HepG2 (cell line): ENCODE results near the gene ADD2. TPM values are rescaled to one million over a fixed set of nuclear protein-coding genes. Genes with fewer than 3 reads are reported as not detected.

Source experiments
- ATAC-seq: fragments of 200-7000 bp; cut with Tn5 transposase; 3 replicates; pipeline ENCODE4 v1.9.1; 2020; ENCODE audit warnings: mild to moderate bottlenecking, moderate library complexity
- BruUV-seq: library from RNA; stranded (reverse); fragments of 400-500 nt; replicated peaks from 2 replicates; lab custom pipeline; 2021; lab: Mats Ljungman, UMichigan
- CTCF ChIA-PET: fragments of 300-600 bp; formaldehyde crosslinking; extraction: SDS; loops from one replicate; lab custom pipeline; 2021; ENCODE audit warnings: low total read pairs, inconsistent platforms, low intra/inter-chr PET ratio; lab: Yijun Ruan, JAX
- POLR2A ChIA-PET: fragments of 350-600 bp; sonication (Branson Sonifier 250); formaldehyde crosslinking; loops from one replicate; lab custom pipeline; 2020; ENCODE audit warnings: antibody characterized with exemption, inconsistent platforms; lab: Yijun Ruan, JAX
- DNase-seq: peaks from one replicate; pipeline ENCODE4 v3.0.0-alpha.2; 2015; ENCODE audit warnings: low spot score
- FAIRE-seq: peaks from 3 replicates; lab custom pipeline; 2011; peaks lifted over from hg19 to GRCh38; lab: Jason Lieb, UNC
- H2AFZ ChIP-seq: one replicate; pipeline ENCODE4 v1.6.1; 2011; ENCODE audit warnings: low read length, inconsistent platforms
- H3K27ac ChIP-seq: fragments of 300-600 bp; 3 replicates; pipeline ENCODE4 v1.8.0; 2011; ENCODE audit warnings: mixed run types, mild to moderate bottlenecking, mixed read lengths, low read length, inconsistent platforms; ENCODE audit not compliant: insufficient read depth; ENCODE audit errors: extremely low read length
- H3K27me3 ChIP-seq, 2 experiments: fragments of 200-600 bp in 1 of 2; 2 replicates in 1 of 2; 3 replicates in 1 of 2; pipeline versions ENCODE4 v1.6.0 to v1.8.0; 2011; ENCODE audit warnings: low read length in 2 of 2, mild to moderate bottlenecking in 2 of 2, moderate library complexity in 2 of 2, inconsistent platforms in 1 of 2; ENCODE audit not compliant: insufficient read depth in 2 of 2, control insufficient read depth in 1 of 2
- H3K36me3 ChIP-seq, 2 experiments: fragments of 200-600 bp in 1 of 2; replicated peaks in 1 of 2; 2 replicates in 1 of 2; 3 replicates in 1 of 2; pipeline versions ENCODE4 v1.5.1 to v1.8.0; 2011; ENCODE audit warnings: low read length in 2 of 2, inconsistent platforms in 1 of 2; ENCODE audit not compliant: insufficient read depth in 2 of 2, control insufficient read depth in 1 of 2
- H3K4me1 ChIP-seq: 2 replicates; pipeline ENCODE4 v1.5.1; 2012; ENCODE audit warnings: low read length, inconsistent platforms; ENCODE audit not compliant: insufficient read depth
- H3K4me2 ChIP-seq: 2 replicates; pipeline ENCODE4 v1.6.0; 2011; ENCODE audit warnings: low read depth, low read length, inconsistent platforms
- H3K4me3 ChIP-seq, 3 experiments: fragments of 200-600 bp in 1 of 3; sonication (generic), shearing (Covaris generic) in 1 of 3; replicated peaks in 1 of 3; 2 replicates each; pipeline ENCODE4 v1.5.1; 2011 to 2016; ENCODE audit warnings: low read length in 3 of 3, inconsistent platforms in 2 of 3, low read depth in 2 of 3, mild to moderate bottlenecking in 2 of 3, control low read depth in 1 of 3, mixed read lengths in 1 of 3; ENCODE audit not compliant: insufficient read depth in 1 of 3
- H3K79me2 ChIP-seq: one replicate; pipeline ENCODE4 v1.6.1; 2011; ENCODE audit warnings: low read length, inconsistent platforms; ENCODE audit not compliant: insufficient read depth
- H3K9ac ChIP-seq: 2 replicates; pipeline ENCODE4 v1.6.0; 2011; ENCODE audit warnings: mild to moderate bottlenecking, low read depth, low read length, inconsistent platforms; ENCODE audit not compliant: insufficient read depth
- H3K9me3 ChIP-seq: 2 replicates; pipeline ENCODE4 v1.5.1; 2012; ENCODE audit warnings: mild to moderate bottlenecking, low read length
- H4K20me1 ChIP-seq: 2 replicates; pipeline ENCODE4 v1.6.0; 2011; ENCODE audit warnings: inconsistent platforms, mild to moderate bottlenecking, low read length, moderate library complexity; ENCODE audit not compliant: insufficient read depth
- AHR ChIP-seq: IDR thresholded peaks from 2 replicates; pipeline ENCODE4 v1.6.1; 2018; ENCODE audit warnings: missing genetic modification reagents, missing compliant biosample characterization
- EED ChIP-seq: sonication (generic); formaldehyde crosslinking; IDR thresholded peaks from 2 replicates; pipeline ENCODE4 v1.5.0; 2020; ENCODE audit warnings: mild to moderate bottlenecking, missing genetic modification reagents
- FOXK1 ChIP-seq: sonication (generic); formaldehyde crosslinking; IDR thresholded peaks from 2 replicates; pipeline ENCODE4 v1.4.0; 2020; ENCODE audit warnings: low read depth, missing genetic modification reagents, borderline replicate concordance
- HDAC6 ChIP-seq: fragments of 200-600 bp; sonication (generic); IDR thresholded peaks from 2 replicates; pipeline ENCODE4 v1.7.0; 2017; ENCODE audit warnings: mild to moderate bottlenecking, antibody characterized with exemption, low read length, low read depth
- HNRNPUL1 ChIP-seq: fragments of 200-400 bp; formaldehyde crosslinking; IDR thresholded peaks from 2 replicates; pipeline ENCODE4 v1.6.1; 2017; ENCODE audit warnings: low read depth, mild to moderate bottlenecking, low read length, moderate library complexity
- MLX ChIP-seq: IDR thresholded peaks from 2 replicates; pipeline ENCODE4 v1.6.1; 2016
- NCOR1 ChIP-seq: fragments of 200-600 bp; sonication (generic); IDR thresholded peaks from 2 replicates; pipeline ENCODE4 v1.7.0; 2017; ENCODE audit warnings: antibody characterized with exemption, low read length, borderline replicate concordance
- ONECUT2 ChIP-seq: sonication (generic); formaldehyde crosslinking; IDR thresholded peaks from 2 replicates; pipeline ENCODE4 v1.4.0; 2020; ENCODE audit warnings: missing genetic modification reagents
- RFX3 ChIP-seq: IDR thresholded peaks from 2 replicates; pipeline ENCODE4 v1.6.1; 2016; ENCODE audit warnings: missing biosample characterization, missing genetic modification reagents
- SETDB1 ChIP-seq: sonication (generic); formaldehyde crosslinking; IDR thresholded peaks from 2 replicates; pipeline ENCODE4 v1.5.1; 2020; ENCODE audit warnings: missing genetic modification reagents, mild to moderate bottlenecking, borderline replicate concordance
- YEATS4 ChIP-seq: sonication (generic); formaldehyde crosslinking; IDR thresholded peaks from 2 replicates; pipeline ENCODE4 v1.4.0; 2020; ENCODE audit warnings: missing genetic modification reagents, borderline replicate concordance
- ZNF598 ChIP-seq: sonication (generic); formaldehyde crosslinking; IDR thresholded peaks from 2 replicates; pipeline ENCODE4 v1.5.1; 2020; ENCODE audit warnings: mild to moderate bottlenecking, missing genetic modification reagents, borderline replicate concordance
- ZNF607 ChIP-seq: sonication (generic); formaldehyde crosslinking; IDR thresholded peaks from 2 replicates; pipeline ENCODE4 v1.5.1; 2020; ENCODE audit warnings: missing genetic modification reagents, mild to moderate bottlenecking, borderline replicate concordance
- ZNF724P ChIP-seq: sonication (generic); formaldehyde crosslinking; IDR thresholded peaks from 2 replicates; pipeline ENCODE4 v1.8.0; 2022; ENCODE audit warnings: missing genetic modification reagents, borderline replicate concordance
- ZSCAN22 ChIP-seq: sonication (generic); formaldehyde crosslinking; IDR thresholded peaks from 2 replicates; pipeline ENCODE4 v1.4.0; 2020; ENCODE audit warnings: mild to moderate bottlenecking, missing genetic modification reagents
- WGBS: methylation state at CpG from one replicate; pipeline ENCODE4 v1.1.6; 2017; ENCODE audit warnings: low lambda C conversion rate; 5-methylcytosine and 5-hydroxymethylcytosine counted together
- in situ Hi-C: cut with HindIII; loops from 2 replicates; pipeline ENCODE4 v1.10.0; 2017; ENCODE audit warnings: low pct_unique_long_range_greater_than_20kb; ENCODE audit not compliant: extremely low pct_ligation_motif_present
- intact Hi-C: fragments of 100-400 bp; cut with micrococcal nuclease; formaldehyde crosslinking; loops from one replicate; pipeline ENCODE4 v1.10.0; 2022; ENCODE audit not compliant: unreplicated experiment
- polyA plus RNA-seq, 8 experiments: library from polyadenylated mRNA; depleted of rRNA in 3 of 8; stranded (reverse) in 7 of 8; unstranded in 1 of 8; fragments of >200 nt; fragmentation: Illumina TruSeq in 4 of 8; extraction: Trizol in 4 of 8; gene quantifications; 2 replicates each; pipeline versions ENCODE4 v1.2.1 to v1.2.3, GENCODE V29; 2011 to 2016; ENCODE audit warnings: low read depth in 4 of 8, missing spikeins in 1 of 8, mixed read lengths in 1 of 8; ENCODE audit not compliant: insufficient read depth in 1 of 8
- total RNA-seq, 5 experiments: library from RNA; depleted of rRNA; stranded (reverse); fragments of >200 nt; fragmentation: Illumina TruSeq; extraction: Trizol; gene quantifications; 2 replicates each; pipeline ENCODE4 v1.2.3, GENCODE V29; 2016; ENCODE audit warnings: low read depth in 1 of 5
- TF ChIP-seq, protein P1 (sequence below): sonication (generic); formaldehyde crosslinking; conservative IDR thresholded peaks from 2 replicates; pipeline ENCODE4 v1.4.0; 2020; ENCODE audit warnings: missing genetic modification reagents
- TF ChIP-seq, protein P2 (sequence below): sonication (generic); formaldehyde crosslinking; IDR thresholded peaks from 2 replicates; pipeline ENCODE4 v1.5.1; 2020; ENCODE audit warnings: mild to moderate bottlenecking, moderate library complexity, missing genetic modification reagents

ADD2 gene
- total and polyA plus RNA-seq, 2 of the 13 experiments (the other 11 are each of a cell fraction or from before 2014, with no cell fraction given) = 0.05 to 0.13 TPM

DNA sequence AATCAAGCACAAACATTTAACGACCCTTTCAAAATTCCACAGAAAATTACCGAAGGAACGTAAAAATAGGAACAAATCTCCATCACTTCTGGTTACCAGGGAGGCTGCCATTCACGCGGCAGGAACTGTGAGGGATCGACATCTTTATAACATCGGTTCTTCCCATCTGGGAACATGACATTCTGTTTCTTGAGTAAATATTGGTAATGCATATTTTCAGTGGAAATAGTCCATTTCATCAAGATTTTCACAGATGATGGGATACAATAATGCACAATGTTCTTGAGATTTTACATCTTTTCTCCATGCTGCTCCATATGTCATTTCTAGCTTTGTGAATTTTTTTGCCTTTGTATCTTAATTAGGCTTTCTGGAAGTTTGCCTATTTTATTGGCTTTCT lies 10.0 kb downstream of the ADD2 start:
- BruUV-seq = no TSS peak
- DNase-seq = no peak
- no peaks in the 10 kb centered on the region for H3K36me3 ChIP-seq
- no peak overlapping the region for H3K4me2 ChIP-seq
- POLR2A ChIA-PET = no interaction called here
- H3K27me3 ChIP-seq = peaks cover 0 to 10% of the 10 kb centered on the region in 2 experiments; a peak in 2 of 5 replicates
- H3K9me3 ChIP-seq = no peaks in the 10 kb centered on the region
- H4K20me1 ChIP-seq = no peaks in the 10 kb centered on the region
- TF ChIP-seq SETDB1 (CRISPR knock-in tag) (no peak), YEATS4 (CRISPR knock-in tag) (no peak), AHR (CRISPR knock-in tag) (no peak), EED (CRISPR knock-in tag) (no peak), NCOR1 (no peak), RFX3 (CRISPR knock-in tag) (no peak), ZNF607 (no peak), ZSCAN22 (CRISPR knock-in tag) (no peak), ZNF724P (CRISPR knock-in tag) (no peak), HDAC6 (no peak), ONECUT2 (CRISPR knock-in tag) (no peak), MLX (no peak), ZNF598 (no peak), FOXK1 (CRISPR knock-in tag) (no peak), HNRNPUL1 (no peak)
- TF ChIP-seq, protein P1, sequence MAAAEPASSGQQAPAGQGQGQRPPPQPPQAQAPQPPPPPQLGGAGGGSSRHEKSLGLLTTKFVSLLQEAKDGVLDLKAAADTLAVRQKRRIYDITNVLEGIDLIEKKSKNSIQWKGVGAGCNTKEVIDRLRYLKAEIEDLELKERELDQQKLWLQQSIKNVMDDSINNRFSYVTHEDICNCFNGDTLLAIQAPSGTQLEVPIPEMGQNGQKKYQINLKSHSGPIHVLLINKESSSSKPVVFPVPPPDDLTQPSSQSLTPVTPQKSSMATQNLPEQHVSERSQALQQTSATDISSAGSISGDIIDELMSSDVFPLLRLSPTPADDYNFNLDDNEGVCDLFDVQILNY (CRISPR knock-in tag) = no peak
- TF ChIP-seq, protein P2, sequence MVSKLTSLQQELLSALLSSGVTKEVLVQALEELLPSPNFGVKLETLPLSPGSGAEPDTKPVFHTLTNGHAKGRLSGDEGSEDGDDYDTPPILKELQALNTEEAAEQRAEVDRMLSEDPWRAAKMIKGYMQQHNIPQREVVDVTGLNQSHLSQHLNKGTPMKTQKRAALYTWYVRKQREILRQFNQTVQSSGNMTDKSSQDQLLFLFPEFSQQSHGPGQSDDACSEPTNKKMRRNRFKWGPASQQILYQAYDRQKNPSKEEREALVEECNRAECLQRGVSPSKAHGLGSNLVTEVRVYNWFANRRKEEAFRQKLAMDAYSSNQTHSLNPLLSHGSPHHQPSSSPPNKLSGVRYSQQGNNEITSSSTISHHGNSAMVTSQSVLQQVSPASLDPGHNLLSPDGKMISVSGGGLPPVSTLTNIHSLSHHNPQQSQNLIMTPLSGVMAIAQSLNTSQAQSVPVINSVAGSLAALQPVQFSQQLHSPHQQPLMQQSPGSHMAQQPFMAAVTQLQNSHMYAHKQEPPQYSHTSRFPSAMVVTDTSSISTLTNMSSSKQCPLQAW (CRISPR knock-in tag) = no peak
- TF ChIP-seq, all 625 proteins: peak for 0
- no peaks in the 10 kb centered on the region for H3K4me1 ChIP-seq
- no peak overlapping the region for H3K4me3 ChIP-seq
- no peak overlapping the region for H3K27ac ChIP-seq
- intact Hi-C loops = no loop called here
- no peak for ATAC-seq
- no peak overlapping the region for H3K9ac ChIP-seq
- no peak for FAIRE-seq
- CTCF ChIA-PET = no interaction called here
- no peaks in the 10 kb centered on the region for H3K79me2 ChIP-seq
- no peak overlapping the region for H2AFZ ChIP-seq
- WGBS = 37% methylated on average over 7 of the region's 7 CpGs
- in situ Hi-C loops = no loop called here
